Fibroblast of lung (primary cell): Measurements from ENCODE around the gene MAGI2.

Experiments used
- EZH2 ChIP-seq: IDR thresholded peaks from 2 replicates; pipeline ENCODE4 v1.5.1; 2012; ENCODE audit warnings: low read length, control low read depth, mild to moderate bottlenecking; ENCODE audit errors: missing control alignments
- TF ChIP-seq, protein P1 (sequence below), 2 donors: IDR thresholded peaks in 1 of 2; conservative IDR thresholded peaks in 1 of 2; 1 replicate in 1 of 2; 2 replicates in 1 of 2; pipeline ENCODE4 v1.5.1; 2011 to 2012; ENCODE audit warnings: low read length in 2 of 2, control low read depth in 1 of 2, inconsistent platforms in 1 of 2, low read depth in 1 of 2, mild to moderate bottlenecking in 1 of 2

DNA sequence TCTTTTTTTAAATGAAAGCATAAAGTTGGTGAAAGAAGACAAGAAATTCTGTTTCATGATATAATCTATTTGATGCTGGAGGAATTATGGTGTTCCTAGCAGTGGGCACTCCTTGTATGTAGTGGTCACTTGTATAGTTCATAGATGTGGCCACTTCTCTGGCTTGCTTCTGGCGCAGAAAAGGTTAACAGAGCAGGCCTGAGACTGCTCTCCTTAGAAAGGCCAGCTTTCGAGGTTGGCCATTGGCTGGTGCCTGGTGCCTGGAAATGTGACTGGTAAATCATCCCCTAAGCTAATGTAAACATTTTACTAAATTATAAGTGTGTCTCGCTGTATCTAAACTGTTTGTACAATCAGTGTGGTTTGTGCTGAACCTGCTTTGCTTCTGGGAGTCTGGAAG is 1378.8 kb downstream of the MAGI2 start:
- no peak for TF ChIP-seq EZH2
- TF ChIP-seq, protein P1, sequence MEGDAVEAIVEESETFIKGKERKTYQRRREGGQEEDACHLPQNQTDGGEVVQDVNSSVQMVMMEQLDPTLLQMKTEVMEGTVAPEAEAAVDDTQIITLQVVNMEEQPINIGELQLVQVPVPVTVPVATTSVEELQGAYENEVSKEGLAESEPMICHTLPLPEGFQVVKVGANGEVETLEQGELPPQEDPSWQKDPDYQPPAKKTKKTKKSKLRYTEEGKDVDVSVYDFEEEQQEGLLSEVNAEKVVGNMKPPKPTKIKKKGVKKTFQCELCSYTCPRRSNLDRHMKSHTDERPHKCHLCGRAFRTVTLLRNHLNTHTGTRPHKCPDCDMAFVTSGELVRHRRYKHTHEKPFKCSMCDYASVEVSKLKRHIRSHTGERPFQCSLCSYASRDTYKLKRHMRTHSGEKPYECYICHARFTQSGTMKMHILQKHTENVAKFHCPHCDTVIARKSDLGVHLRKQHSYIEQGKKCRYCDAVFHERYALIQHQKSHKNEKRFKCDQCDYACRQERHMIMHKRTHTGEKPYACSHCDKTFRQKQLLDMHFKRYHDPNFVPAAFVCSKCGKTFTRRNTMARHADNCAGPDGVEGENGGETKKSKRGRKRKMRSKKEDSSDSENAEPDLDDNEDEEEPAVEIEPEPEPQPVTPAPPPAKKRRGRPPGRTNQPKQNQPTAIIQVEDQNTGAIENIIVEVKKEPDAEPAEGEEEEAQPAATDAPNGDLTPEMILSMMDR (conservative IDR thresholded peaks at IDR 0.05 in 1 of 2, IDR thresholded peaks at IDR 0.05 in 1 of 2; ENCODE audit: low read depth in 1 of 2, low read length in 2 of 2), result no peak
